ENCODE results near the gene PPFIA3.
"Not testable (repeated sequence)": the region's sequence is repeated elsewhere in the genome, so short reads cannot be mapped to it uniquely, and the experiment has no call there.

The PPFIA3 gene

GRCh38 chr19:49119411-49120324 is at the start of gene PPFIA3:
Gene PPFIA3 (plus strand): TSS chr19:49119544. CDS start chr19:49127874, 8,330 bp downstream.
- DNase-seq (ENCODE audit: low read depth in 2 of 2), result no peak

- no peak for DNase-seq (ENCODE audit: low read depth in 2 of 2)
These were observed 48.9 kb upstream of the PPFIA3 start for GRCh38 chr19:49070416-49070815.

- DNase-seq (ENCODE audit: low read depth in 2 of 2), result no peak
These were observed 47.3 kb upstream of the PPFIA3 start for GRCh38 chr19:49071860-49072547.

DNA sequence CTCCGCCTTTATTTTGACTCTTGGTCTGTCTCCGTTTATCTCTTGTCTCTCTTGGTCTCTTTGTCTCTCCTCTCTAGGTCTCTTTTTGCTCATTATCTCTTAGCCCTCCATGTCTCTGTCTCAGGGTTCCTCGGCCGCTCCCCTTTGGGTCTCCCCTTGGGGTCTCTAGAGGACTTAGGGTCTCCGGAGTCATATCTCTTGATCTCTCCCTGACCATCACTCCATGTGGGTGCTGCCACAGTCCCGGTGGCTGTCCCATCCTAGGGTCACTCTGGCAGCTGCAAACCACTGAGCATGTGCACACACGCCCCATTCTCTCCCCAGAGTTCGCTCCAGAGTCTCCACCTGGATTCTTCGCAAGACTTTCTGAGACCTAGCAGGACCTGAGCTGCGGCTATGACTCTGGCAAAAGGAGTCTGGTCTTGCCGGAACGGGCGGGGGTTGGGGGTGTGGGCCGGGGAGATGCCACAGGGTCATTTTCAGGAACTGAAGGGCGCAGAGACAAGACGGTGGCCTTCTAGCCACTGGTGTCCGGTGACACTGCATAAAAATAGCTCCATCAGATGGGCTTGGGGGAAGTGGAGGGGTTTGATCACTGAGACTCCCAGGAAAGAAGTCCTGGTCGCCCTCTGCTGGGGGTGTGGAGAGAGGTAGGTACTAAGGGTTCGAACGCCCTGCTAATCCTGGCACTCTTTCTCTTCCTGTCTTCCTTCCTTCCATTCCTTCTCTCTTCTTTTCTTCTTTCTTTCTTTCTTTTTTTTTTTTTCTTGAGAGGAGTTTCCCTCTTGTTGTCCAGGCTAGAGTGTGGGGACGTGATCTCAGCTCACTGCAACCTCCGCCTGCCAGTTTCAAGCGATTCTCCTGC is 45.6 kb upstream of the PPFIA3 start:
- no peak for DNase-seq (ENCODE audit: low read depth in 2 of 2)

- DNase-seq (ENCODE audit: low read depth in 2 of 2), result not testable (repeated sequence)
These were observed 44.5 kb upstream of the PPFIA3 start for GRCh38 chr19:49074869-49075268.

GRCh38 chr19:49080392-49080791 is 39.0 kb upstream of the PPFIA3 start:
- DNase-seq (ENCODE audit: low read depth in 2 of 2), result no peak

- DNase-seq (ENCODE audit: low read depth in 2 of 2), result no peak
These were observed 38.1 kb upstream of the PPFIA3 start for GRCh38 chr19:49081273-49081672.

- no peak for DNase-seq (ENCODE audit: low read depth in 2 of 2)
These were observed 34.9 kb upstream of the PPFIA3 start for GRCh38 chr19:49084206-49085019.

- peak; percentile 99 for DNase-seq (ENCODE audit: low read depth in 2 of 2)
These were observed 34.1 kb upstream of the PPFIA3 start, which contains the start of gene SNRNP70 for GRCh38 chr19:49085020-49085867. Gene SNRNP70 (plus strand): TSS chr19:49085451. CDS start chr19:49086415, 964 bp downstream.

- DNase-seq (ENCODE audit: low read depth in 2 of 2), result no peak
These were observed 33.5 kb upstream of the PPFIA3 start for GRCh38 chr19:49085868-49086232.

DNA sequence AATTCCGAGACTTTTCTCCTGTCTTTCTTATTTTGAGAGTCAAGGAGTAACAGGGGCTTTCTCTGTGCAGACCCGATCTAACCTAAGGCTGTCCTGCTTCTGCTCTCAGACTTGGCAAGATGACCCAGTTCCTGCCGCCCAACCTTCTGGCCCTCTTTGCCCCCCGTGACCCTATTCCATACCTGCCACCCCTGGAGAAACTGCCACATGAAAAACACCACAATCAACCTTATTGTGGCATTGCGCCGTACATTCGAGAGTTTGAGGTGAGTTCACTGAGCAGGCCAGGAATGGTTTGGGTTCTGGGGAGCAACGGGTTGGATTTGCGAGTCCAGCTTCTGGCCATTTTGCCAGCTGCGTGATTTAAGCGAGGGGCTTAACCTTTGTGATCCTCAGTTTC is 33.0 kb upstream of the PPFIA3 start:
- DNase-seq (ENCODE audit: low read depth in 2 of 2), result no peak

GRCh38 chr19:49091391-49092038 is 27.8 kb upstream of the PPFIA3 start:
- DNase-seq (ENCODE audit: low read depth in 2 of 2), result no peak

DNA sequence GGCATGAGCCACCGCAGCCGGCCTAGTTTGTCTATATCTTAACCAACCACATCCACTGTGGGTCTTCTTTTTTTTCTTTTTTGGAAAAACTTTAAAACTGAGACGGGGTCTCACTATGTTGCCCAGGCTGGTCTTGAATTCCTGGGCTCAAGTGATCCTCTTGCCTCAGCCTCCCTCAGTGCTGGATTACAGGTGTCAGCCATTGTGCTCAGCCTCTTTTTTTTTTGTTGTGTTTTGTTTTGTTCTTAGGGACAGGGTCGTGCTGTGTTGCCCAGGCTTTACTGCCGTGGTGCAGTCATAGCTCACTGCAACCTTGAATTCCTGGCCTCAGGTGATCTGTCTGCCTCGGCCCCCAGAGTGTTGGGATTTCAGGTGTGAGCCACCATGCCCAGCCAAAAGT is 26.7 kb upstream of the PPFIA3 start:
- DNase-seq (ENCODE audit: low read depth in 2 of 2), result no peak

GRCh38 chr19:49094505-49095482 is 24.6 kb upstream of the PPFIA3 start:
- no peak for DNase-seq (ENCODE audit: low read depth in 2 of 2)

DNA sequence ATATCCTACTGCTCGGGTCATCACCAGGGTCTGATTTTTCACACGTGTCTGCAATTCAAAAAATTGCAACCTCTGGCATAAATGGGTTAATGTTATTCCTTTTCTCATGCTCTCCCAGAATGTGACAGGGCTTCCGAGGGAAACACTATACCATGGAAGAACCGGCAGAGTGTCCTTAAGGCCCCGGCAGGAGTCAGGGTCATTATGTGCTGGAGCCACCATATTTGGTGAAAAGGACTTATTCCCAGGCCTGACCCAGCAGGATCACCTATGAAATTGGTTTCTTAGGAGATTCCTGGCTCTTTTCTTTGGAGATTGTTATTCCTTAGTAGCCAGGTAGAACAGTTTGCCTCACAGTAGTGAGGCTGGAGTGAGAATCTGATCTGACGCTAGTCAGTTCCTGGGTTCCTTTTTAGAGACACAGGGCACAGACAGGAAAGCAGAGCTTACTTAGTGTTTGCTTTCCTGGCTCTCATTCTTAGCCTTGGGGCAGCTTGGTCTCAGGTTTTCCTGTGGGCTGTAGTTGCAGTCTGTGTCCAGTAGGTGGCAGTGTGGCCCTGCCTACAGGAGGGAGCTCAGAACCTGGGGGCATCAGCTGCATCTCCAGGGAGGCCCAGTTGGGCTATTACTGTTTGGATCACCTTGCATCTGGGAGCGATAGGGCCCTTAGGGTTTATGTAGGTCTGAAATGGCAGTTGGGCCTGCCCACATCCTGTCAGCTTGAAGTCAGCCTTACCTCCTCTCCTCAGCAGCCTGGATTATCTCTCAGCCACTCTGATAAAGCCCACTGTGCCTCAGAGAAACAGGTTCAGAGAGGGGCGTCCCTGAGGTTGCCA is 21.7 kb upstream of the PPFIA3 start:
- no peak for DNase-seq (ENCODE audit: low read depth in 2 of 2)

DNA sequence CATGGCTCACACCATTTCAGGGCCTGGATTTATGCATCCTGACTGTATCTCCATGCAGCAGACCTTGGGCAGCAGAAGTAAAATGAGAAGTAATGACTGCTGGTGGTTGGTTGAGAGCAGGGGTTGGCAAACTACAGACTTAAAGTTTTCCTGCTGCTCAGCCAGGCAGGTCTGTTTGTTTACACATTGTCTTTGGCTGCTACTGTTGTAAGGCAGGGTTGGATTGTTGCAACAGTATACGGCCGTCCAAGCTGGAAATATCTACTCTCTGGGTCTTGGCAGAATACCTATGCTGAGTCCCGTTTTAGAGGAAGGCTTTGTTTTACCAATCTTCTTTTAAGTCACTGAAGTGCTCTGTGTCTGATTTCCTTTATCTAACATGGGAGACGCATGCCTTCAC is 20.5 kb upstream of the PPFIA3 start:
- DNase-seq (ENCODE audit: low read depth in 2 of 2), result no peak

DNA sequence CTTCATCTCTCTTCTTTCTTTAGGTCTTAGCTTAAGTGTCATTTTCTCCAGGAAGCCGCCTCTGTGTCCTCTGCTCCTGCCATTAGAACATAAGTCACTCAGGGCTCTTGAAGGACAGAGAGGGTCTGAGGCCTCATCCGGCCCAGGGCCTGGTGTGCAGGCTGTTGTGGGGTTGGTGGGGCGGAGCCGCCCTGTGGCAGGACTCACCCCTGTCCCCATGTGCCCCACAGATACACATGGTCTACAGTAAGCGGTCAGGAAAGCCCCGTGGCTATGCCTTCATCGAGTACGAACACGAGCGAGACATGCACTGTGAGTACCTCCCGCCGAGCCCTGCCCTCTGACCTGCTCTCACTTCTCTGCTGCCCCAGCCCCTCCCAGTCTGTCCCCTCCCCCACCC is 18.2 kb upstream of the PPFIA3 start:
- DNase-seq (ENCODE audit: low read depth in 2 of 2), result no peak

DNA sequence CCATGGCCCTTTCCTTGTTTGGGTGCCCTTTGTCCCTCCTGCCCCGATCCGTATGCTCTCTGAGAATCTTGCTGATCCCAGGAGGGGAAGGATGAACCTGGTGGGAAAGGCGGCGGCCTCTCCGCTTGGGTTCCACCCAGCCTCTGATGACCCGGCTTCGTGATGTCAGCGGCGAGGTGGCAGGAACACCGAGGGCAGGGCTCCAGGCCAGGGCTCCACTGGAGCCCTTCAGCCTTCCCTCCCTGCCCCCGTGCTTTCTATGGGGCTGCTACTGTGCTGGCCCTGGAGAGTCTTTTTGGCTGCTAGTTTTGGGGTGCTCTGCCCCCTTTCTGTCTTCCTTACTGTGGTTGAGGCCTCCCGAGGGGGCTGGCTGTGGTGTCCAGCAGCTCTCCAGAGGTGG is 17.0 kb upstream of the PPFIA3 start:
- DNase-seq (ENCODE audit: low read depth in 2 of 2), result no peak
